D721Med (cell line): Measurements from ENCODE around the gene NDUFS1.
"Not testable (repeated sequence)": the region's sequence is repeated elsewhere in the genome, so short reads cannot be mapped to it uniquely, and the experiment has no call there.

ENCODE experiments used
- DNase-seq: peaks from one replicate; pipeline ENCODE4 v3.0.0; 2011; ENCODE audit warnings: low spot score; ENCODE audit not compliant: insufficient read length
- FAIRE-seq: peaks from 2 replicates; lab custom pipeline; 2011; peaks lifted over from hg19 to GRCh38; lab: Jason Lieb, UNC
- CTCF ChIP-seq: IDR thresholded peaks from 2 replicates; pipeline ENCODE4 v1.5.1; 2012; ENCODE audit warnings: mild to moderate bottlenecking, control low read depth; ENCODE audit not compliant: insufficient read depth; ENCODE audit errors: missing control alignments

The NDUFS1 gene

GRCh38 chr2:206159346-206160124 is at the start of gene NDUFS1, which contains the start of gene EEF1B2:
Gene NDUFS1 (minus strand): TSS chr2:206159444. CDS start chr2:206153678, 5,766 bp downstream.
Gene EEF1B2 (plus strand): TSS chr2:206159895. CDS start chr2:206159980, 85 bp downstream.
- FAIRE-seq, result no peak
- peak; percentile 68 for DNase-seq
- TF ChIP-seq CTCF, result no peak

- FAIRE-seq, result no peak
- no peak for TF ChIP-seq CTCF
- no peak for DNase-seq
Observed at GRCh38 chr2:206208900-206209299, 49.7 kb upstream of the NDUFS1 start.

GRCh38 chr2:206207316-206207715 is 48.1 kb upstream of the NDUFS1 start:
- not testable (repeated sequence) for FAIRE-seq, DNase-seq

GRCh38 chr2:206204710-206205109 is 45.5 kb upstream of the NDUFS1 start:
- DNase-seq (no peak), FAIRE-seq (no peak)

GRCh38 chr2:206203331-206203730 is 44.1 kb upstream of the NDUFS1 start:
- DNase-seq (no peak), FAIRE-seq (no peak)
- no peak for TF ChIP-seq CTCF

More at GRCh38 chr2:206204710-206205109, 45.5 kb upstream of the NDUFS1 start:
- TF ChIP-seq CTCF, result no peak

GRCh38 chr2:206202446-206202845 is 43.2 kb upstream of the NDUFS1 start:
- DNase-seq (no peak), FAIRE-seq (no peak)
- TF ChIP-seq CTCF, result no peak

- FAIRE-seq, result no peak
- DNase-seq, result no peak
- TF ChIP-seq CTCF, result no peak
Observed at GRCh38 chr2:206201075-206201848, 42.0 kb upstream of the NDUFS1 start.
